ENCODE measurements around the gene GGTA1. TPM values are rescaled to one million over a fixed set of nuclear protein-coding genes. Genes with fewer than 3 reads are reported as not detected.

The GGTA1 gene
- total and polyA plus RNA-seq, 2 donors: 7.9 to 9.7 TPM

DNA sequence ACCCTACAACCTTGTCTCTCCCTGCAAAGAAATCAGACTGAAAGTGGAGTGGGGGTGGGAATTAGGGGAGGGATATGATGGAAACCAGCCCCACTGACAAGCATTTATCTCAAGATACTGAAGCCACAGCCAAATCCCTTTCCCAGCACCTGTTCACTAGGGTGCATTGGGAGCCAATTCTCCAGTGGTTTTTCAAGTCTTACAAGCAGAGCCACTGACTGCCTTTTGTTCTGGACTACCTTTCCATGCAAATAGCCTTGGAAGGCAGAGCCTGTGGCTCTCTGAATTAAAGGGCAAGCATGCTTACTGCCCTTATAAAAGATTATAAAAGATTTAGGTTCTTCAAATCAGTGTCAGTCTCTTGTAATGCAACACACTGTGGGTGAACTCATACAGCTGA is 8.8 kb upstream of the GGTA1 start:
- H3K9me3 ChIP-seq (ENCODE audit: control insufficient read depth in 2 of 2, insufficient read depth in 1 of 2, low read length in 1 of 2): no peaks in the 10 kb centered on the region
- no peaks in the 10 kb centered on the region for H3K36me3 ChIP-seq (ENCODE audit: control insufficient read depth in 2 of 2, insufficient read depth in 2 of 2, low read length in 1 of 2)
- no peak overlapping the region for H3K4me3 ChIP-seq (ENCODE audit: low read length in 2 of 2)
- H3K27me3 ChIP-seq (ENCODE audit: control insufficient read depth in 2 of 2, insufficient read depth in 1 of 2, low read length in 1 of 2): peaks cover 0 to 2% of the 10 kb centered on the region in 2 donors
- H3K4me1 ChIP-seq (ENCODE audit: control insufficient read depth in 2 of 2, insufficient read depth in 2 of 2, low read length in 2 of 2): peaks cover 0 to 7% of the 10 kb centered on the region in 2 donors
- H3K27ac ChIP-seq (ENCODE audit: low read depth in 1 of 2, low read length in 1 of 2): no peak overlapping the region
- DNase-seq (ENCODE audit: low read depth in 6 of 9, low spot score in 9 of 9): no peak

GRCh38 chr9:121505903-121506735 is 6.5 kb upstream of the GGTA1 start:
- Histone ChIP-seq H3K27me3 (ENCODE audit: control insufficient read depth in 2 of 2, insufficient read depth in 1 of 2, low read length in 1 of 2) (peaks cover 7 to 11% of the 10 kb centered on the region in 2 donors), H3K9me3 (ENCODE audit: control insufficient read depth in 2 of 2, insufficient read depth in 1 of 2, low read length in 1 of 2) (no peaks in the 10 kb centered on the region), H3K4me3 (ENCODE audit: low read length in 2 of 2) (no peak overlapping the region), H3K27ac (ENCODE audit: low read depth in 1 of 2, low read length in 1 of 2) (no peak overlapping the region), H3K4me1 (ENCODE audit: control insufficient read depth in 2 of 2, insufficient read depth in 2 of 2, low read length in 2 of 2) (peaks cover 0 to 5% of the 10 kb centered on the region in 2 donors), H3K36me3 (ENCODE audit: control insufficient read depth in 2 of 2, insufficient read depth in 2 of 2, low read length in 1 of 2) (no peaks in the 10 kb centered on the region)
- 88% methylated on average over 12 of the region's 12 CpGs for WGBS
- DNase-seq (ENCODE audit: low read depth in 6 of 9, low spot score in 9 of 9): no peak

DNA sequence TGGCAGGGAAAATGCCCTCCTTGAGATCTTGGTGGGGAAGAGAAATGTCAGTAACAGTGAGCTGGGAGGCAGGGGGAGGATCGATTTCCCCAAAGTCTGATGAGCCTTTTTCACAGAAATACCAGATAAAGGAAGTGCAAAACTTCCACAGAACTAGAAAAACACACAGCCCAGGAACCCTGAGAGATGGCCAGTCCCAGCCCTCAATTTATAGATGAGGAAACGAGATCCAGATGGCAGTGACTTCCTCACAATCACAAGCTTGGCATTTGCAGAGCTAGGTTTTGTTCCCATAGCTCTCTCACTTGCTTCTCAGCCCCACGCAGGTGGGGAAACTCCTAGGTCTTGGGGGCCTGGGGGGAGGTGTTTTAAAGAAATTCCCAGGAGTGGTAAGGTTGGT is 3.8 kb upstream of the GGTA1 start:
- H3K36me3 ChIP-seq (ENCODE audit: control insufficient read depth in 2 of 2, insufficient read depth in 2 of 2, low read length in 1 of 2): no peaks in the 10 kb centered on the region
- peaks cover 0 to 14% of the 10 kb centered on the region in 2 donors for H3K4me1 ChIP-seq (ENCODE audit: control insufficient read depth in 2 of 2, insufficient read depth in 2 of 2, low read length in 2 of 2)
- peaks cover 33 to 37% of the 10 kb centered on the region in 2 donors for H3K27me3 ChIP-seq (ENCODE audit: control insufficient read depth in 2 of 2, insufficient read depth in 1 of 2, low read length in 1 of 2)
- DNase-seq (ENCODE audit: low read depth in 6 of 9, low spot score in 9 of 9): no peak
- H3K9me3 ChIP-seq (ENCODE audit: control insufficient read depth in 2 of 2, insufficient read depth in 1 of 2, low read length in 1 of 2): peaks cover 0 to 2% of the 10 kb centered on the region in 2 donors
- WGBS: 39% methylated on average over 3 of the region's 3 CpGs
- H3K27ac ChIP-seq (ENCODE audit: low read depth in 1 of 2, low read length in 1 of 2): no peak overlapping the region
- no peak overlapping the region for H3K4me3 ChIP-seq (ENCODE audit: low read length in 2 of 2)

DNA sequence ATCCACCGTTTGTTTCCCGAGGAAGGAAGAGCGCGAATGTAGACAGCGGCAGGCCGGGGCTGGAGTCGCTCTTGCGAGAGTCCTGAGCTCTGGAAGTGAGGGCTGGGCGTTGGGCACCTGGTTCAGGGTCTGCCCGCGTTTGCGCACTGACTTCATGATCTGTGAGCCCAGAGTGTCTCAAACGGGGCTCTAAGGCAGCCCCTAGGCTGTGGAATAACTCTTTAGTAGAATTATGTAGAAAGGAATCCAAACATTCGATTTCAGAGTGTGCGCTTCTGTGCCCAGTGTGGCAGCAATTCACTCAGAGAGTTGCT is 478 bp upstream of the GGTA1 start:
- H3K36me3 ChIP-seq (ENCODE audit: control insufficient read depth in 2 of 2, insufficient read depth in 2 of 2, low read length in 1 of 2): no peaks in the 10 kb centered on the region
- peak overlapping the region in 1 of 2 donors; percentile 30 for H3K4me3 ChIP-seq (ENCODE audit: low read length in 2 of 2)
- H3K9me3 ChIP-seq (ENCODE audit: control insufficient read depth in 2 of 2, insufficient read depth in 1 of 2, low read length in 1 of 2): peaks cover 0 to 6% of the 10 kb centered on the region in 2 donors
- peaks cover 0 to 18% of the 10 kb centered on the region in 2 donors for H3K4me1 ChIP-seq (ENCODE audit: control insufficient read depth in 2 of 2, insufficient read depth in 2 of 2, low read length in 2 of 2)
- H3K27me3 ChIP-seq (ENCODE audit: control insufficient read depth in 2 of 2, insufficient read depth in 1 of 2, low read length in 1 of 2): peaks cover 46 to 50% of the 10 kb centered on the region in 2 donors
- peak overlapping the region in 1 of 2 donors; percentile 65 for H3K27ac ChIP-seq (ENCODE audit: low read depth in 1 of 2, low read length in 1 of 2)
- DNase-seq (ENCODE audit: low read depth in 6 of 9, low spot score in 9 of 9): no peak
- WGBS: 26% methylated on average over 15 of the region's 15 CpGs

GRCh38 chr9:121499177-121499426 is 542 bp downstream of the GGTA1 start:
- WGBS: 2% methylated on average over 8 of the region's 8 CpGs
- H3K4me3 ChIP-seq (ENCODE audit: low read length in 2 of 2): peak overlapping the region in 1 of 2 donors; percentile 12
- H3K27me3 ChIP-seq (ENCODE audit: control insufficient read depth in 2 of 2, insufficient read depth in 1 of 2, low read length in 1 of 2): peaks cover 46 to 50% of the 10 kb centered on the region in 2 donors
- H3K9me3 ChIP-seq (ENCODE audit: control insufficient read depth in 2 of 2, insufficient read depth in 1 of 2, low read length in 1 of 2): peaks cover 0 to 6% of the 10 kb centered on the region in 2 donors
- H3K4me1 ChIP-seq (ENCODE audit: control insufficient read depth in 2 of 2, insufficient read depth in 2 of 2, low read length in 2 of 2): peaks cover 0 to 18% of the 10 kb centered on the region in 2 donors
- peak in 1 of 9 donors; percentile 14 for DNase-seq (ENCODE audit: low read depth in 6 of 9, low spot score in 9 of 9)
- no peaks in the 10 kb centered on the region for H3K36me3 ChIP-seq (ENCODE audit: control insufficient read depth in 2 of 2, insufficient read depth in 2 of 2, low read length in 1 of 2)
- no peak overlapping the region for H3K27ac ChIP-seq (ENCODE audit: low read depth in 1 of 2, low read length in 1 of 2)

- H3K4me3 ChIP-seq (ENCODE audit: low read length in 2 of 2): peak overlapping the region; percentile 4 to 12
- WGBS: under 1% methylated on average over 29 of the region's 29 CpGs
- peaks cover 0 to 6% of the 10 kb centered on the region in 2 donors for H3K9me3 ChIP-seq (ENCODE audit: control insufficient read depth in 2 of 2, insufficient read depth in 1 of 2, low read length in 1 of 2)
Observed at GRCh38 chr9:121498487-121499176, 1.0 kb downstream of the GGTA1 start.

GRCh38 chr9:121498150-121498486 is 1.5 kb downstream of the GGTA1 start:
- no peak overlapping the region for H3K4me3 ChIP-seq (ENCODE audit: low read length in 2 of 2)
- peaks cover 46 to 48% of the 10 kb centered on the region in 2 donors for H3K27me3 ChIP-seq (ENCODE audit: control insufficient read depth in 2 of 2, insufficient read depth in 1 of 2, low read length in 1 of 2)
- no peaks in the 10 kb centered on the region for H3K36me3 ChIP-seq (ENCODE audit: control insufficient read depth in 2 of 2, insufficient read depth in 2 of 2, low read length in 1 of 2)
- H3K4me1 ChIP-seq (ENCODE audit: control insufficient read depth in 2 of 2, insufficient read depth in 2 of 2, low read length in 2 of 2): peaks cover 0 to 18% of the 10 kb centered on the region in 2 donors
- peaks cover 0 to 6% of the 10 kb centered on the region in 2 donors for H3K9me3 ChIP-seq (ENCODE audit: control insufficient read depth in 2 of 2, insufficient read depth in 1 of 2, low read length in 1 of 2)
- DNase-seq (ENCODE audit: low read depth in 6 of 9, low spot score in 9 of 9): peak; percentile 21 to 79 (median 47)
- H3K27ac ChIP-seq (ENCODE audit: low read depth in 1 of 2, low read length in 1 of 2): no peak overlapping the region
- 2% methylated on average over 4 of the region's 4 CpGs for WGBS

More at GRCh38 chr9:121498487-121499176, 1.0 kb downstream of the GGTA1 start:
- Histone ChIP-seq H3K4me1 (ENCODE audit: control insufficient read depth in 2 of 2, insufficient read depth in 2 of 2, low read length in 2 of 2) (peaks cover 0 to 18% of the 10 kb centered on the region in 2 donors), H3K36me3 (ENCODE audit: control insufficient read depth in 2 of 2, insufficient read depth in 2 of 2, low read length in 1 of 2) (no peaks in the 10 kb centered on the region), H3K27ac (ENCODE audit: low read depth in 1 of 2, low read length in 1 of 2) (no peak overlapping the region), H3K27me3 (ENCODE audit: control insufficient read depth in 2 of 2, insufficient read depth in 1 of 2, low read length in 1 of 2) (peaks cover 46 to 48% of the 10 kb centered on the region in 2 donors)
- peak in 1 of 9 donors; percentile 13 for DNase-seq (ENCODE audit: low read depth in 6 of 9, low spot score in 9 of 9)

- peaks cover 0 to 6% of the 10 kb centered on the region in 2 donors for H3K9me3 ChIP-seq (ENCODE audit: control insufficient read depth in 2 of 2, insufficient read depth in 1 of 2, low read length in 1 of 2)
- peaks cover 0 to 18% of the 10 kb centered on the region in 2 donors for H3K4me1 ChIP-seq (ENCODE audit: control insufficient read depth in 2 of 2, insufficient read depth in 2 of 2, low read length in 2 of 2)
Observed at GRCh38 chr9:121495976-121496375, 3.7 kb downstream of the GGTA1 start.

GRCh38 chr9:121494192-121494591 is 5.5 kb downstream of the GGTA1 start:
- no peak overlapping the region for H3K4me3 ChIP-seq (ENCODE audit: low read length in 2 of 2)
- H3K36me3 ChIP-seq (ENCODE audit: control insufficient read depth in 2 of 2, insufficient read depth in 2 of 2, low read length in 1 of 2): no peaks in the 10 kb centered on the region
- no peak overlapping the region for H3K27ac ChIP-seq (ENCODE audit: low read depth in 1 of 2, low read length in 1 of 2)
- peaks cover 0 to 6% of the 10 kb centered on the region in 2 donors for H3K9me3 ChIP-seq (ENCODE audit: control insufficient read depth in 2 of 2, insufficient read depth in 1 of 2, low read length in 1 of 2)
- H3K27me3 ChIP-seq (ENCODE audit: control insufficient read depth in 2 of 2, insufficient read depth in 1 of 2, low read length in 1 of 2): peaks cover 20% of the 10 kb centered on the region in 2 donors
- WGBS: 12% methylated on average over 3 of the region's 3 CpGs
- no peak for DNase-seq (ENCODE audit: low read depth in 6 of 9, low spot score in 9 of 9)
- H3K4me1 ChIP-seq (ENCODE audit: control insufficient read depth in 2 of 2, insufficient read depth in 2 of 2, low read length in 2 of 2): peaks cover 0 to 12% of the 10 kb centered on the region in 2 donors

More at GRCh38 chr9:121495976-121496375, 3.7 kb downstream of the GGTA1 start:
- peaks cover 38% of the 10 kb centered on the region in 2 donors for H3K27me3 ChIP-seq (ENCODE audit: control insufficient read depth in 2 of 2, insufficient read depth in 1 of 2, low read length in 1 of 2)
- H3K36me3 ChIP-seq (ENCODE audit: control insufficient read depth in 2 of 2, insufficient read depth in 2 of 2, low read length in 1 of 2): no peaks in the 10 kb centered on the region
- H3K4me3 ChIP-seq (ENCODE audit: low read length in 2 of 2): no peak overlapping the region
- DNase-seq (ENCODE audit: low read depth in 6 of 9, low spot score in 9 of 9): no peak
- H3K27ac ChIP-seq (ENCODE audit: low read depth in 1 of 2, low read length in 1 of 2): no peak overlapping the region

Measured in thymus (tissue), 11 donors.